ENCODE data around the gene LMAN2. TPM values are rescaled to one million over a fixed set of nuclear protein-coding genes. Genes with fewer than 3 reads are reported as not detected.

Gene LMAN2
- total RNA-seq, 1 donor from 2014 or later = 137 TPM

- TF ChIP-seq CTCF (IDR thresholded peaks at IDR 0.05; ENCODE audit: unreplicated experiment) = no peak
- Mint-ChIP-seq H3K27ac (ENCODE audit: unreplicated experiment) (peak overlapping the region; percentile 86), H3K4me3 (ENCODE audit: unreplicated experiment) (no peak overlapping the region)
Observed at GRCh38 chr5:177359451-177359851, 8.0 kb upstream of the LMAN2 start.

GRCh38 chr5:177358370-177358819 lies 6.9 kb upstream of the LMAN2 start:
- Mint-ChIP-seq H3K4me3 (ENCODE audit: unreplicated experiment) (no peak overlapping the region), H3K36me3 (ENCODE audit: low read depth, unreplicated experiment) (no peaks in the 10 kb centered on the region), H3K4me1 (ENCODE audit: unreplicated experiment) (peaks cover 20% of the 10 kb centered on the region), H3K9me3 (ENCODE audit: unreplicated experiment) (no peaks in the 10 kb centered on the region), H3K27me3 (ENCODE audit: unreplicated experiment) (peaks cover 23% of the 10 kb centered on the region), H3K27ac (ENCODE audit: unreplicated experiment) (peak overlapping the region; percentile 86)
- TF ChIP-seq CTCF (IDR thresholded peaks at IDR 0.05; ENCODE audit: unreplicated experiment) = no peak
- DNase-seq (ENCODE audit: low spot score) = no peak

More at GRCh38 chr5:177359451-177359851, 8.0 kb upstream of the LMAN2 start:
- Mint-ChIP-seq H3K4me1 (ENCODE audit: unreplicated experiment) (peaks cover 20% of the 10 kb centered on the region), H3K36me3 (ENCODE audit: low read depth, unreplicated experiment) (no peaks in the 10 kb centered on the region), H3K9me3 (ENCODE audit: unreplicated experiment) (no peaks in the 10 kb centered on the region), H3K27me3 (ENCODE audit: unreplicated experiment) (peaks cover 25% of the 10 kb centered on the region)
- DNase-seq (ENCODE audit: low spot score) = no peak

- DNase-seq (ENCODE audit: low spot score) = peak; percentile 39
- peak within 1 kb of the TSS; percentile 98 for H3K27ac Mint-ChIP-seq (ENCODE audit: unreplicated experiment)
- TF ChIP-seq CTCF (IDR thresholded peaks at IDR 0.05; ENCODE audit: unreplicated experiment) = no peak
- H3K4me3 Mint-ChIP-seq (ENCODE audit: unreplicated experiment) = peak within 1 kb of the TSS; percentile 44
- peaks cover 23% of the 10 kb centered on the region for H3K27me3 Mint-ChIP-seq (ENCODE audit: unreplicated experiment)
- peaks cover 26% of the 10 kb centered on the region for H3K4me1 Mint-ChIP-seq (ENCODE audit: unreplicated experiment)
- H3K9me3 Mint-ChIP-seq (ENCODE audit: unreplicated experiment) = no peaks in the 10 kb centered on the region
- H3K36me3 Mint-ChIP-seq (ENCODE audit: low read depth, unreplicated experiment) = no peaks in the 10 kb centered on the region
Observed at GRCh38 chr5:177357459-177358351, 6.2 kb upstream of the LMAN2 start, which contains the start of gene RGS14. RGS14 (plus strand) TSS chr5:177357924; CDS start chr5:177358025, 101 bp downstream.

- Mint-ChIP-seq H3K4me1 (ENCODE audit: unreplicated experiment) (peaks cover 26% of the 10 kb centered on the region), H3K4me3 (ENCODE audit: unreplicated experiment) (no peak overlapping the region), H3K36me3 (ENCODE audit: low read depth, unreplicated experiment) (no peaks in the 10 kb centered on the region), H3K9me3 (ENCODE audit: unreplicated experiment) (no peaks in the 10 kb centered on the region), H3K27me3 (ENCODE audit: unreplicated experiment) (peaks cover 21% of the 10 kb centered on the region), H3K27ac (ENCODE audit: unreplicated experiment) (peak overlapping the region; percentile 98)
- no peak for TF ChIP-seq CTCF (IDR thresholded peaks at IDR 0.05; ENCODE audit: unreplicated experiment)
- no peak for DNase-seq (ENCODE audit: low spot score)
Observed at GRCh38 chr5:177357146-177357458, 5.6 kb upstream of the LMAN2 start.

DNA sequence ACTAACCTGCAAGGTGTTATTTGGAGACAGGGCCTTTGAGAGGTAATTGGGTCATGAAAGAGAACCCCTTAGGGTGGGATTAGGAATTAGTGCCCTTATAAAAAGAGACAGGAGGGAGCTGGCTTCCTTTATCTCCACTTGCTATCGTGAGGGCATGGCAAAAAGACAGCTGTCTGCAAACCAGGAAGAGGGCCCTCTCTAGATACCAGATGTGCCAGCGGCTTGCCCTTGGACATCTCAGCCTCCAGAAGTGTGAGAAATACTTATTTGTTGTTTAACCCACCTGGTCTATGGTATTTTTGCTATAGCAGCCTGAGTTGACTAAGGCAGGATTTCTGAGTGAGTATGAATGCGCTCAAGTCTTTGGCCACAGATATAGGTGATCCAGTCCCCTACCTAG lies 5.3 kb upstream of the LMAN2 start:
- Mint-ChIP-seq H3K27me3 (ENCODE audit: unreplicated experiment) (peaks cover 22% of the 10 kb centered on the region), H3K9me3 (ENCODE audit: unreplicated experiment) (no peaks in the 10 kb centered on the region), H3K27ac (ENCODE audit: unreplicated experiment) (peak overlapping the region; percentile 98), H3K4me1 (ENCODE audit: unreplicated experiment) (peaks cover 26% of the 10 kb centered on the region), H3K4me3 (ENCODE audit: unreplicated experiment) (no peak overlapping the region), H3K36me3 (ENCODE audit: low read depth, unreplicated experiment) (no peaks in the 10 kb centered on the region)
- DNase-seq (ENCODE audit: low spot score) = no peak
- TF ChIP-seq CTCF (IDR thresholded peaks at IDR 0.05; ENCODE audit: unreplicated experiment) = no peak
